ENCODE measurements around the gene SRXN1. TPM values are rescaled to one million over a fixed set of nuclear protein-coding genes. Genes with fewer than 3 reads are reported as not detected.
A peak's percentile ranks its signal among the peaks of the same experiment; 100 is the strongest.

SRXN1 gene
- total and polyA plus RNA-seq, 9 of the 15 experiments (the other 6 are each of a cell fraction or from before 2014, with no cell fraction given), result 6.8 to 36.4 (median 21.6) TPM

GRCh38 chr20:689348-689747 lies 36.3 kb upstream of the SRXN1 start:
- 74% methylated on average over 5 of the region's 6 CpGs for WGBS (ENCODE audit: insufficient coverage, low coverage, missing lambda C conversion rate)
- no peak for FAIRE-seq
- no peak for TF ChIP-seq NFE2L1 (tag; IDR thresholded peaks at IDR 0.05; ENCODE audit: borderline replicate concordance, low read depth)
- 0 out of 2 replicates have a peak, but pooled peaks have one; percentile 2 for TF ChIP-seq ATF7 (IDR thresholded peaks at IDR 0.05)
- TF ChIP-seq ZFP36 (IDR thresholded peaks at IDR 0.05; ENCODE audit: low read depth, low read length, partially characterized antibody), result peak; percentile 21
- no peak for TF ChIP-seq ZNF668 (CRISPR knock-in tag; IDR thresholded peaks at IDR 0.05)
- TF ChIP-seq RFX7 (CRISPR knock-in tag; IDR thresholded peaks at IDR 0.05), result no peak
- ChIA-PET CTCF (ENCODE audit: low intra/inter-chr PET ratio) (no interaction called here), POLR2A (no interaction called here)
- Histone ChIP-seq H3K9ac (ENCODE audit: insufficient read depth in 1 of 2, low read depth in 2 of 2, low read length in 2 of 2) (peak overlapping the region in 1 of 2 experiments; percentile 61; a peak in 2 of 4 replicates), H4K20me1 (replicated peaks; ENCODE audit: control insufficient read depth, insufficient read depth, low read length) (no peaks in the 10 kb centered on the region), H3K36me3 (ENCODE audit: control insufficient read depth, insufficient read depth, low read length) (no peaks in the 10 kb centered on the region), H3K4me1 (replicated peaks in 1 of 2; ENCODE audit: control insufficient read depth in 2 of 2, insufficient read depth in 2 of 2, low read length in 2 of 2) (peaks cover 25 to 37% of the 10 kb centered on the region in 2 experiments; a peak in 4 of 5 replicates), H3K27me3 (ENCODE audit: control insufficient read depth in 2 of 2, insufficient read depth in 2 of 2, low read length in 2 of 2) (no peaks in the 10 kb centered on the region), H3K79me2 (ENCODE audit: control insufficient read depth, insufficient read depth, low read length) (no peaks in the 10 kb centered on the region), H3K4me3 (no peak overlapping the region), H3K27ac (ENCODE audit: extremely low read depth, low read depth, low read length) (no peak overlapping the region), H3K4me2 (ENCODE audit: insufficient read depth, low read length) (no peak overlapping the region; the same call in 1 of the 2 replicates), H3K9me1 (ENCODE audit: control insufficient read depth, insufficient read depth, low read length) (no peaks in the 10 kb centered on the region), H3K9me3 (replicated peaks; ENCODE audit: control insufficient read depth, insufficient read depth, low read depth, low read length) (no peaks in the 10 kb centered on the region), H2AFZ (ENCODE audit: low read depth, low read length) (peak overlapping the region; percentile 75)
- intact Hi-C loops (cut with micrococcal nuclease) (no loop called here), in situ Hi-C loops (cut with MboI) (no loop called here)
- no TSS peak for BruUV-seq (replicated peaks)
- ATAC-seq, result no peak
- DNase-seq (ENCODE audit: extremely low read depth in 1 of 4, low spot score in 3 of 4), result no peak

GRCh38 chr20:688809-689212 lies 35.8 kb upstream of the SRXN1 start:
- BruUV-seq (replicated peaks), result no TSS peak
- Histone ChIP-seq H3K79me2 (ENCODE audit: control insufficient read depth, insufficient read depth, low read length) (no peaks in the 10 kb centered on the region), H3K9ac (ENCODE audit: insufficient read depth in 1 of 2, low read depth in 2 of 2, low read length in 2 of 2) (peak overlapping the region in 1 of 2 experiments; percentile 61; a peak in 2 of 4 replicates), H3K4me3 (no peak overlapping the region), H3K4me1 (replicated peaks in 1 of 2; ENCODE audit: control insufficient read depth in 2 of 2, insufficient read depth in 2 of 2, low read length in 2 of 2) (peaks cover 27 to 42% of the 10 kb centered on the region in 2 experiments; a peak in 4 of 5 replicates), H3K9me3 (replicated peaks; ENCODE audit: control insufficient read depth, insufficient read depth, low read depth, low read length) (no peaks in the 10 kb centered on the region), H4K20me1 (replicated peaks; ENCODE audit: control insufficient read depth, insufficient read depth, low read length) (no peaks in the 10 kb centered on the region), H3K27me3 (ENCODE audit: control insufficient read depth in 2 of 2, insufficient read depth in 2 of 2, low read length in 2 of 2) (no peaks in the 10 kb centered on the region), H3K9me1 (ENCODE audit: control insufficient read depth, insufficient read depth, low read length) (no peaks in the 10 kb centered on the region), H3K27ac (ENCODE audit: extremely low read depth, low read depth, low read length) (no peak overlapping the region), H3K4me2 (ENCODE audit: insufficient read depth, low read length) (no peak overlapping the region; the same call in 1 of the 2 replicates), H2AFZ (ENCODE audit: low read depth, low read length) (peak overlapping the region; percentile 75), H3K36me3 (ENCODE audit: control insufficient read depth, insufficient read depth, low read length) (no peaks in the 10 kb centered on the region)
- 17% methylated on average over 10 of the region's 13 CpGs for WGBS (ENCODE audit: insufficient coverage, low coverage, missing lambda C conversion rate)
- intact Hi-C loops (cut with micrococcal nuclease), result no loop called here
- in situ Hi-C loops (cut with MboI), result no loop called here
- ChIA-PET POLR2A (no interaction called here), CTCF (ENCODE audit: low intra/inter-chr PET ratio) (no interaction called here)
- DNase-seq (ENCODE audit: extremely low read depth in 1 of 4, low spot score in 3 of 4) (peak; percentile 26 to 49 (median 34)), ATAC-seq (peak; percentile 79), FAIRE-seq (no peak)
- no peak for TF ChIP-seq CBFA2T3 (IDR thresholded peaks at IDR 0.05)
- no peak for TF ChIP-seq SNRNP70 (optimal IDR thresholded peaks at IDR 0.05; ENCODE audit: low read depth, low read length)
- TF ChIP-seq, protein P1, sequence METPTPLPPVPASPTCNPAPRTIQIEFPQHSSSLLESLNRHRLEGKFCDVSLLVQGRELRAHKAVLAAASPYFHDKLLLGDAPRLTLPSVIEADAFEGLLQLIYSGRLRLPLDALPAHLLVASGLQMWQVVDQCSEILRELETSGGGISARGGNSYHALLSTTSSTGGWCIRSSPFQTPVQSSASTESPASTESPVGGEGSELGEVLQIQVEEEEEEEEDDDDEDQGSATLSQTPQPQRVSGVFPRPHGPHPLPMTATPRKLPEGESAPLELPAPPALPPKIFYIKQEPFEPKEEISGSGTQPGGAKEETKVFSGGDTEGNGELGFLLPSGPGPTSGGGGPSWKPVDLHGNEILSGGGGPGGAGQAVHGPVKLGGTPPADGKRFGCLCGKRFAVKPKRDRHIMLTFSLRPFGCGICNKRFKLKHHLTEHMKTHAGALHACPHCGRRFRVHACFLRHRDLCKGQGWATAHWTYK (CRISPR knock-in tag; IDR thresholded peaks at IDR 0.05), result no peak
- TF ChIP-seq, protein P2, sequence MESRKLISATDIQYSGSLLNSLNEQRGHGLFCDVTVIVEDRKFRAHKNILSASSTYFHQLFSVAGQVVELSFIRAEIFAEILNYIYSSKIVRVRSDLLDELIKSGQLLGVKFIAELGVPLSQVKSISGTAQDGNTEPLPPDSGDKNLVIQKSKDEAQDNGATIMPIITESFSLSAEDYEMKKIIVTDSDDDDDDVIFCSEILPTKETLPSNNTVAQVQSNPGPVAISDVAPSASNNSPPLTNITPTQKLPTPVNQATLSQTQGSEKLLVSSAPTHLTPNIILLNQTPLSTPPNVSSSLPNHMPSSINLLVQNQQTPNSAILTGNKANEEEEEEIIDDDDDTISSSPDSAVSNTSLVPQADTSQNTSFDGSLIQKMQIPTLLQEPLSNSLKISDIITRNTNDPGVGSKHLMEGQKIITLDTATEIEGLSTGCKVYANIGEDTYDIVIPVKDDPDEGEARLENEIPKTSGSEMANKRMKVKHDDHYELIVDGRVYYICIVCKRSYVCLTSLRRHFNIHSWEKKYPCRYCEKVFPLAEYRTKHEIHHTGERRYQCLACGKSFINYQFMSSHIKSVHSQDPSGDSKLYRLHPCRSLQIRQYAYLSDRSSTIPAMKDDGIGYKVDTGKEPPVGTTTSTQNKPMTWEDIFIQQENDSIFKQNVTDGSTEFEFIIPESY (CRISPR knock-in tag; IDR thresholded peaks at IDR 0.05), result peak; percentile 79
- TF ChIP-seq BHLHE40 (IDR thresholded peaks at IDR 0.05; ENCODE audit: low read length), result peak; percentile 7; the same call in 1 of the 2 replicates
- no peak for TF ChIP-seq SRSF3 (IDR thresholded peaks at IDR 0.05; ENCODE audit: insufficient read depth, low read length)
- peak; percentile 34; the same call in 1 of the 2 replicates for TF ChIP-seq RBFOX2 (IDR thresholded peaks at IDR 0.05; ENCODE audit: low read depth, low read length)

Measured in K562 (cell line).